ENCODE measurements around the gene PTGDS.

Gene PTGDS

GRCh38 chr9:136957901-136958300 lies 19.4 kb upstream of the PTGDS start:
- DNase-seq (ENCODE audit: low read depth): no peak

GRCh38 chr9:136958473-136958872 lies 18.8 kb upstream of the PTGDS start:
- no peak for DNase-seq (ENCODE audit: low read depth)

DNA sequence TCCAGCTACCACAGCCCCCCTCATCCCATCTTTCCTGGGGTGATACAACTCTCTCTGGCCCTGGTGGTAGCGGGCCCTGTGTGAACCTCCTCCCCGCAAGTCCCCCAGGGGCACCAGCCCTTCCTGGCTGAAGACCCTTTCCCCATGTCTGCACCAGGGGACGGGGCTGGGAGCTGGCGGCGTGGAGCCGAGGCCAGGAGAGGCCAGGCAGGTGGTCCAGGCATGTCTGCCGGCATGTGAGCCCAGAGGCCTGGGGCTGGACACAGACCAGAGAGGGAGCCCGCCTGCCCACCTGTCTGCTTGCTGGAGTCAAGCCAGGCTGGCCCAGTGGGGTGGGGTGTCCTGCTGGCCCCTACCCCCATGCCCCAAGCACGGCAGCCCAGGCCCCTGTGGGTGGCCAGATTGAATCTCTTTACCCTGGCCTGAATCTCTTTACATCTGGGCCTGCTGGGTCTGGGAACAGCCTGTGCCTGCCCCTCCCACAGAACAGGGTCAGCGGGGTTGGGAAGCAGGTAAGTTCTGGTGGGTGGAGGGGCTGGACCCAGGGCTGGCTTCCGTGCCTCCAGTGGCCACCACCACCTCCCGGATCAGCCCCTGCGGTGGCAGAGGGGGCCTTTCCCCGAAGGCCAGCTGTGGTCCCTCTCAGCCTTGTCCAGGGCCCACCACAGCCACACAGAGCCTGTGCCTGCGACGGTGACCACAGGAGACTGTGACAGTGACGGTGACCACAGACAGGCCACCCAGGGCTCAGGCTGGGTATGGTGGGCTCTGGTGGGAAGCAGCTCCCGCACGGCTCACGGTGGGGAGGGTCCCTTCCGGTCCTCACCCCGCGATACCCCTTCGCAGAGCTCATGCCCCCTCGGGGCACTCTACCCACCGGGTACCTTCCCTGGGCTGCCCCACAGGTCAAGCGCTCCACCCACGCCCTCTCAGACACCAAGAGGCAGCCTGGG lies 18.1 kb upstream of the PTGDS start:
- no peak for DNase-seq (ENCODE audit: low read depth)

DNA sequence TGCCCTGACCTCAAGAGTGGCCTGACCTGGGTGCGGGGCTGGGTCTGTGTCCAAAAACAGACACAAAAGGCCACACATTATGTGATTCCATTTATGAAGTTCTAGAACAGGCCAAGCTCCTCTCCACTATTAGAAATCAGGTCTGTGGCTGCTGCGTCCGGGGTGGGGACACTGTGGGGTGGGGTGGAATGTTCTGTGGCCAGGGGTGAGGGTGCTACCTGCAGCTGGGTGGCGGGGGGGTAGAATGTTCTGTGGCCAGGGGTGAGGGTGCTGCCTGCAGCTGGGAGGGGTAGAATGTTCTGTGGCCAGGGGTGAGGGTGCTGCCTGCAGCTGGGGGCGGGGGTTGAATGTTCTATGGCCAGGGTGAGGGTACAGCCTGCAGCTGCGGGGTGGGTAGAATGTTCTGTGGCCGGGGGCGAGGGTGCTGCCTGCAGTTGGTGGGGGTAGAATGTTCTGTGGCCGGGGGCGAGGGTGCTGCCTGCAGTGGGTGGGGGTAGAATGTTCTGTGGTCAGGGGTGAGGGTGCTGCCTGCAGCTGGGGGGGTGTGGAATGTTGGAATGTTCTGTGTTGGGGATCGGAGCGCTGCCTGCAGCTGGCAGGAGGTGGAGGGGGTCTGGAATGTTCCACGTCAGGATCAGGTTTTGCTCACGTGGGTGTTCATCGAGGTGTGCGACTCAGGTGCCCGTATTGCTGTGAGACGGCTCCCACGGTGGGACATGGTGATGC lies 16.9 kb upstream of the PTGDS start:
- no peak for DNase-seq (ENCODE audit: low read depth)

GRCh38 chr9:136960938-136961275 lies 16.4 kb upstream of the PTGDS start:
- no peak for DNase-seq (ENCODE audit: low read depth)

DNA sequence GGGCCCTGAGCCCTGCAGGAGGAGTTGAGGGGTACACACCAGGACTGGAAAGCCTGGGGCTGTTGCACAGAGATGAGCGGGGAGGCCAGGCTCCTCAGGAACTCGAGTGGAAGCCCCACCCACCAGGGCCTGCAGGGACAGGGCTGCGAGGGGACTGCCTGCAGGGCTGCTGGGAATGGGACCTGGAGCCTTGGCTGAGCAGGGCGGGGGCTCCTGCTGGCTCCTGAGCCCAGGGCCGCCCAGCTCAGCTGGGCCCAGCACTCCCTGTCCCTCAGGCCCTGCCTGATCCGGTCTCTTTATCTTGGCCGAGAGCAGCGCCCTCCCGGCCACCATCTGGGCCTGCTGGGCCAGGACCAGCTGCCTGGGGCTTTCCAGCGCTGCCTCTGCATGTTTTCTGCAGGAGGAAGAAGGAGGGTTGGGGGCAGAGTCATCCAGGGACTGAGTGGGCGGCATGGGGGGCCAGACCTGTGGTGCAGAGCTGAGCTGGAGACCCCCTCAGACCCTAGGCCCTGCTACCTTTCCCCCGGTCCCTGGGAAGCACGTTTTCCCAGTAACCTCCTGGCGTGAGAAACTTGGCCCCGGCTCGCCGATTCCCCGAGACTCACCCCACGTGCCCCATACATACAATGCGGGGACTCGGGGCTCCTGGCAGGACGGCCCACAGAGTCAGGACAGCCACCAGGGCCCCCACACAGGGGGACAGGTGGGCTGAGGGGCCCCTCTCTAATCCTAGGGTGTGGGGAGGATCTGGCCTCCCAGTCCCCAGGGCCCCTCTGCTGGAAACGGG lies 15.8 kb upstream of the PTGDS start:
- no peak for DNase-seq (ENCODE audit: low read depth)

DNA sequence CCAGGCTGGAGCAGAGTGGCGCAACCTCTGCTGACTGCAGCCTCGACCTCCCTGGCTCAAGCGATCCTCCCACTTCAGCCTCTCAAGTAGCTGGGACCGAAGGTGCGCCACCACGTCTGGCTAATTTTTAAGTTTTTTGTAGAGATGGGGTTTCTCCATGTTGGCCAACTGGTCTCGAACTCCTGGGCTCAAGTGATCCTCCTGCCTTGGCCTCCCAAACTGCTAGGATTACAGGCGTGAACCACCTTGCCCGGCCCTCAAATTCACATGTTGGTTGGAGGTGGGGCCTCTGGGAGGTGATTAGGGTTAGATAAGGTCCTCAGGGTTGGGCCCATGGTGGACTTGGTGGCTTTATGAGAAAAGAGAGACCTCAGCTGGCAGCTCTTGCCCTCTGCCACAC lies 15.1 kb upstream of the PTGDS start:
- DNase-seq (ENCODE audit: low read depth): no peak

DNA sequence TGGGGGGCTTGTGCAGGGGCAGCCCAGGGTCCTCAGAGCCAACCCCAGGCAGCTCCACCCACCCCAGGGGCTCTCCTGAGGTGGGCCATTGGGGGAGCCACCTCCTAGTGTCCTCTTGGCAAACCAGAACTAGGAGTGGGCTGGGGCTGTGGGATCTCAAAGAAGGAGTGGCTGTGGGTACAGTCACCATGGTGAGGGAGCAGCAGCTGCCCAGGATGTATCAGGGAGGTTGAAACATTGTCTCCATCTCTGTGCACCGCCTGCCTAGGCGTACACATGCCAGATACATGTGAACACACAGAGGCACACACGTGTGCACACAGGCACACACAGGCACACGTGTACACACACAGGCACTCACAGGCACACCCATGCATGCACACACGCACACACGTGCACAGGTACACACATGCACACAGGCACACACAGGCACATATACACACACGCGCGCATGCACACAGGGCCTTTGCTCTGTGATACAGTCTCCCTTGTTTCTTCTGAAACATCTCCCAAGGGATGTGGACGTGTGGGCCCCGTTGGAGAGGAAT lies 14.5 kb upstream of the PTGDS start:
- DNase-seq (ENCODE audit: low read depth): no peak

DNA sequence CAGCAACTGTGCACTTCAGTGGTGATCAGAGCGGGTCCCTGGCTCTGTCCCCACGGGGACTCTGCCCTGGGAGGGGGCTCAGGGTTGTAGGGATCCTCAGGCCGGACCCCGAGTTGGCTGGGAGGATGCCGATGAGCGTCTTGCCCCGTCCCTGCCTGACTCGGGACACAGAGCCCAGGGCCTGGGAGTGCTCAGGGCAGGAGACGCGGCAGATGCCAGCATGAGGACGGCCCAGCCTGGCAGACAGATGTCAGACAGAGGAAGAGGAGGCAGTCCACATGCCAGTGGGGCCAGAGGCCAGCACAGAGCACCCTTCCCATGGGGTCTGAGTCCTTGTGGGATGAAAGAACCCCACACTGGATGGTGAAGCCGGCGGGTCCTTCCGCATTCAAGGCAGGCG lies 14.0 kb upstream of the PTGDS start:
- DNase-seq (ENCODE audit: low read depth): no peak

- no peak for DNase-seq (ENCODE audit: low read depth)
Measured at GRCh38 chr9:136963751-136964150, 13.6 kb upstream of the PTGDS start.

GRCh38 chr9:136964171-136964689 lies 13.1 kb upstream of the PTGDS start:
- DNase-seq (ENCODE audit: low read depth): no peak

DNA sequence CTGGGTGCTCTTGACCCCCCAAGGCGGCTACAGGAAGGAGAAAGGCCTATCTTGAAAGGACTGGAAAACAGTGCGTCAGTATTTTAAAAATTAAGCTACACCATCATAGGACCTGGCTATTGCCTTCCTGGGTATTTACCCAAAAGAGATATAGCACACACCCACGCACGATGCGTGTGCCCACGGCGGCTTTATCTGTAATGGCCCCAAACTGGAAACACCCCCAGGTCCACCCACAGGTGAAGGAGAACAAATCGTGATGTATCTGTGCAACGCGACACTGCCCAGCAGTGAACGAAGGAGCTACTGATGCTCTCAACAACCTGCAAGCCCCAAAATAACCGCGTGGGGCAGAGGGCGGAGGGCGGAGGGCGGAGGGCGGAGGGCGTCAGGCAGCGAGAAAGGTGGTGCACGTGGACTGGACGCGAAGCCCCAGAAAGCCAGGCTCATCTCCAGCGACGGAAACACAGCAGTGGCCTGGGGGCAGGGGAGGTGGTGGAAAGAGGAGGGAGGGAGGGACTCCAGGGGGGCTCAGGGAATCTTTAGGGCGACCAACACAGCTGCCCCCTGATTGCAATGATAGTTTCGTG lies 12.4 kb upstream of the PTGDS start:
- no peak for DNase-seq (ENCODE audit: low read depth)

DNA sequence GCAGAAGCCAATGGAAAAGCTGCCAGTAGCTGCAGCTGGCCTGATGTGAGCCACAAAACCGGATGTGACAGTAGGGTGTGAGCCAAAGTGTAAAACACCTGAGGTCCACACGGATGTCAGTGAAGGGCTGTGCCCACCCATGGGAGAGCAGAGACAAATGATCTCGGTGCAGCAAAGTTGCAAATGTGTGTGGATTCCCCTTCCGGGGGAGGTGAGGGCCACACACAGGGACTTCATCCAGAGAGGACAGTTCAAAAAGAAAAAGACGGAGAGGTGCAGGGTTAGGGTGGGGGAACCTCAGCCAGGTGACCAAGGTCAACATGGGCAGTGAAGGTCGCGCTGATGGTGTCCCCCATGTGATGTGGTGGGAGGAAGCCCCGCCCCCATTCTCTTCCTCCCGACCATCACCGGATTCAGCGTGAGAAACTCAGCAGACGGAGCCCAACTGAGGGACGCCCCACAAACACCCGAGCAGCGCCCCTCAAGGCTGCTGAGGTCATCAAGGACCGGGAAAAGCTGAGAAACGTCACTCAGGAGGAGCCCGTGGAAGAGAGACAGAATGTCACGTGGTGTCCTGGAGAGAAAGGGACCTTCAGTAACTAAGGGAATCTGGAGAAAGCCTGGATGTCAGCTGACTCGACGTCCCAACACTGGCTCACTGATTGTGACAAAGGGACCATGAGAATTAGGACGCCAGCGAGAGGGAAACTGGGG lies 11.4 kb upstream of the PTGDS start:
- DNase-seq (ENCODE audit: low read depth): no peak

- no peak for DNase-seq (ENCODE audit: low read depth)
Measured at GRCh38 chr9:136968333-136969127, 8.8 kb upstream of the PTGDS start.

DNA sequence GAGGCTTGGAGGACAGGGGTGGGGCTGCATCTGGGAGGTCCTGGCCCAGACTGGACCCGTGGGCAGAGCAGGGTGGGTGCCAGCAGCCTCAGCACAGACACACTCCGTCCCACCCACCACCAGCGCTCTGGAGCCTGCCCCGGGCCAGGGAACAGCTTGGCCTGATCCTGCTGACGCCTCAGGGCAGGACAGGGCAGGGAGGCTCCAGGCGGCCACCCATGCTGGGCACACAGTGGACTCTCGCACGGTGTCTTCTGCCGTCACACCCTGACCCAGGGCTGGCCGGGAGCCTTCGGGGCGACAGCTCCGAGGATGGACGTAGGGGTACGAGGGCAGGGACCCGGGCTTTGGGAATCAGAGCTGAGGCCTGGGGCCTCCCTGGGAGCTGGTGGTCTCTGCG lies 8.2 kb upstream of the PTGDS start:
- no peak for DNase-seq (ENCODE audit: low read depth)

DNA sequence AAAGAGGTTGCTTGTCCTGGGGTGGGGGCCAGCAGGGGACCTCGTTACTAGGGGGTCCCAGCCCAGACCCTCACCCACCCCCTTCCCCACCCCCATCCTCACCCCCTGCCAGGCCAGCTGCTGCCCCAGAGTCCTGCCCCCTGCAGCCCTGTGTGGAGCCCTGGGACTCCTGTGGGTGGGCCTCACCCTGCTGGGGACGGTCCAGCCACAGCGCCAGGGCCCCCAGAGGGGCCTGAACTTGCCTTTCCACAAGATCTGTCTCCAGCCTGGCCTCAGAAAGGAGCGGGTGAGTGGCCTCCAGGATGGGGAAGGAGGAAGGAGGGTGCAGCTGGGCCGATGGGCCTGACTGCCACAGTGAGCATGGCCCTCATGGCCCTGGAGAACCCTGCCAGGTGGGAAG lies 7.5 kb upstream of the PTGDS start:
- DNase-seq (ENCODE audit: low read depth): no peak

GRCh38 chr9:136970361-136970760 lies 6.9 kb upstream of the PTGDS start:
- no peak for DNase-seq (ENCODE audit: low read depth)

GRCh38 chr9:136971746-136972145 lies 5.6 kb upstream of the PTGDS start:
- DNase-seq (ENCODE audit: low read depth): no peak

- DNase-seq (ENCODE audit: low read depth): no peak
Measured at GRCh38 chr9:136972335-136972734, 5.0 kb upstream of the PTGDS start.

GRCh38 chr9:136972743-136973142 lies 4.6 kb upstream of the PTGDS start:
- DNase-seq (ENCODE audit: low read depth): no peak
